H9 (cell line): ENCODE results near the gene MAP1B. TPM values are rescaled to one million over a fixed set of nuclear protein-coding genes. Genes with fewer than 3 reads are reported as not detected.

Source experiments
- DNase-seq: peaks from one replicate; pipeline ENCODE4 v3.0.0-alpha.2; 2017
- H2AFZ ChIP-seq: one replicate; pipeline ENCODE4 v1.6.1; 2013; ENCODE audit warnings: mild to moderate bottlenecking, low read length, control low read depth, moderate library complexity
- H2AK5ac ChIP-seq: 2 replicates; pipeline ENCODE4 v1.6.1; 2013; ENCODE audit warnings: low read length, control low read depth, mixed read lengths; ENCODE audit not compliant: insufficient read length
- H2BK120ac ChIP-seq: one replicate; pipeline ENCODE4 v1.6.1; 2013; ENCODE audit warnings: low read depth, mild to moderate bottlenecking, low read length, control low read depth, inconsistent platforms; ENCODE audit not compliant: poor library complexity, severe bottlenecking
- H2BK12ac ChIP-seq: 2 replicates; pipeline ENCODE4 v1.6.1; 2013; ENCODE audit warnings: low read length, control low read depth, mixed read lengths, low read depth; ENCODE audit not compliant: insufficient read length
- H2BK15ac ChIP-seq: 2 replicates; pipeline ENCODE4 v1.6.1; 2013; ENCODE audit warnings: low read depth, low read length, control low read depth
- H2BK20ac ChIP-seq: one replicate; pipeline ENCODE4 v1.6.1; 2013; ENCODE audit warnings: low read depth, mild to moderate bottlenecking, low read length, control low read depth, inconsistent platforms; ENCODE audit not compliant: poor library complexity, severe bottlenecking
- H2BK5ac ChIP-seq: 2 replicates; pipeline ENCODE4 v1.6.1; 2013; ENCODE audit warnings: low read length, control low read depth, mixed read lengths; ENCODE audit not compliant: insufficient read length
- H3K14ac ChIP-seq: 2 replicates; pipeline ENCODE4 v1.6.1; 2013; ENCODE audit warnings: low read length, control low read depth; ENCODE audit not compliant: insufficient read depth
- H3K18ac ChIP-seq: 2 replicates; pipeline ENCODE4 v1.6.1; 2013; ENCODE audit warnings: low read depth, mild to moderate bottlenecking, mixed read lengths, low read length, control low read depth; ENCODE audit not compliant: insufficient read length
- H3K23ac ChIP-seq: 2 replicates; pipeline ENCODE4 v1.6.1; 2013; ENCODE audit warnings: low read length, control low read depth, mixed read lengths, low read depth; ENCODE audit not compliant: insufficient read length
- H3K23me2 ChIP-seq: 2 replicates; pipeline ENCODE4 v1.6.1; 2013; ENCODE audit warnings: low read depth, mild to moderate bottlenecking, mixed read lengths, low read length, control low read depth; ENCODE audit not compliant: insufficient read length, poor library complexity, severe bottlenecking
- H3K27ac ChIP-seq: 2 replicates; pipeline ENCODE4 v1.5.1; 2013; ENCODE audit warnings: low read length, control low read depth, mixed read lengths, low read depth; ENCODE audit not compliant: insufficient read length
- H3K27me3 ChIP-seq: 2 replicates; pipeline ENCODE4 v1.6.1; 2013; ENCODE audit warnings: low read length, control low read depth, inconsistent platforms; ENCODE audit not compliant: insufficient read depth
- H3K4ac ChIP-seq: 2 replicates; pipeline ENCODE4 v1.6.1; 2013; ENCODE audit warnings: low read depth, mild to moderate bottlenecking, control low read depth, inconsistent platforms, low read length, moderate library complexity
- H3K4me1 ChIP-seq: 2 replicates; pipeline ENCODE4 v1.6.1; 2013; ENCODE audit warnings: low read length, control low read depth, inconsistent platforms; ENCODE audit not compliant: insufficient read depth
- H3K4me2 ChIP-seq: 2 replicates; pipeline ENCODE4 v1.6.1; 2013; ENCODE audit warnings: low read length, control low read depth, mixed read lengths; ENCODE audit not compliant: insufficient read length, insufficient read depth
- H3K56ac ChIP-seq: 2 replicates; pipeline ENCODE4 v1.6.1; 2013; ENCODE audit warnings: low read depth, mild to moderate bottlenecking, mixed read lengths, low read length, control low read depth; ENCODE audit not compliant: insufficient read length
- H3K79me1 ChIP-seq: 2 replicates; pipeline ENCODE4 v1.6.1; 2013; ENCODE audit warnings: low read depth, mild to moderate bottlenecking, moderate library complexity, low read length, control low read depth, inconsistent platforms; ENCODE audit not compliant: insufficient read depth, poor library complexity, severe bottlenecking
- H3K79me2 ChIP-seq: 2 replicates; pipeline ENCODE4 v1.6.1; 2013; ENCODE audit warnings: low read length, control low read depth, inconsistent platforms; ENCODE audit not compliant: insufficient read depth
- H3K9ac ChIP-seq: 2 replicates; pipeline ENCODE4 v1.6.1; 2013; ENCODE audit warnings: low read length, control low read depth, mixed read lengths; ENCODE audit not compliant: insufficient read length; ENCODE audit errors: extremely low read depth
- H3K9me3 ChIP-seq: one replicate; pipeline ENCODE4 v1.6.1; 2013; ENCODE audit warnings: low read depth, low read length, inconsistent platforms; ENCODE audit not compliant: control insufficient read depth
- H3T11ph ChIP-seq: one replicate; pipeline ENCODE4 v1.6.1; 2013; ENCODE audit warnings: mild to moderate bottlenecking, low read length, control low read depth, inconsistent platforms
- H4K20me1 ChIP-seq: one replicate; pipeline ENCODE4 v1.6.1; 2013; ENCODE audit not compliant: control insufficient read depth, insufficient read length, insufficient read depth
- H4K5ac ChIP-seq: 2 replicates; pipeline ENCODE4 v1.6.1; 2013; ENCODE audit warnings: low read depth, mild to moderate bottlenecking, mixed read lengths, low read length, control low read depth; ENCODE audit not compliant: insufficient read length
- H4K8ac ChIP-seq: replicated peaks from 2 replicates; pipeline ENCODE4 v1.6.1; 2013; ENCODE audit warnings: low read length, control low read depth, mixed read lengths, low read depth; ENCODE audit not compliant: insufficient read length
- H4K91ac ChIP-seq: 2 replicates; pipeline ENCODE4 v1.6.1; 2013; ENCODE audit warnings: low read depth, mild to moderate bottlenecking, moderate library complexity, mixed read lengths, low read length, control low read depth; ENCODE audit not compliant: insufficient read length
- H3K27ac Mint-ChIP-seq, 3 experiments: 2 replicates in 2 of 3; 3 replicates in 1 of 3; pipeline ENCODE4 v1.8.0; 2020 to 2021; ENCODE audit warnings: mixed read lengths in 3 of 3, mild to moderate bottlenecking in 1 of 3, moderate library complexity in 1 of 3
- H3K27me3 Mint-ChIP-seq: 2 replicates; pipeline ENCODE4 v1.8.0; 2021; ENCODE audit warnings: low read depth, mild to moderate bottlenecking, moderate library complexity, mixed read lengths
- H3K36me3 Mint-ChIP-seq, 3 experiments: 2 replicates in 2 of 3; 3 replicates in 1 of 3; pipeline ENCODE4 v1.8.0; 2020 to 2021; ENCODE audit warnings: low read depth in 3 of 3, mixed read lengths in 3 of 3; ENCODE audit not compliant: insufficient read depth in 1 of 3
- H3K4me1 Mint-ChIP-seq, 2 experiments: 2 replicates each; pipeline ENCODE4 v1.8.0; 2020; ENCODE audit warnings: mixed read lengths in 2 of 2
- H3K4me3 Mint-ChIP-seq, 2 experiments: 2 replicates in 1 of 2; 3 replicates in 1 of 2; pipeline ENCODE4 v1.8.0; 2020 to 2021; ENCODE audit warnings: mild to moderate bottlenecking in 2 of 2, mixed read lengths in 2 of 2, moderate library complexity in 1 of 2
- H3K9me3 Mint-ChIP-seq, 2 experiments: 2 replicates in 1 of 2; 3 replicates in 1 of 2; pipeline ENCODE4 v1.8.0; 2020; ENCODE audit warnings: mild to moderate bottlenecking in 2 of 2, mixed read lengths in 2 of 2, moderate library complexity in 1 of 2
- WGBS: extraction: QIAGEN DNeasy Blood & Tissue Kit; methylation state at CpG from one replicate; pipeline ENCODE4 v1.1.7; 2013; ENCODE audit warnings: missing lambda C conversion rate, low lambda C conversion rate, mixed read lengths; ENCODE audit not compliant: insufficient read length; ENCODE audit errors: extremely low coverage; 5-methylcytosine and 5-hydroxymethylcytosine counted together
- total RNA-seq: library from RNA; stranded (reverse); gene quantifications from 2 replicates; pipeline ENCODE4 v1.2.1, GENCODE V29; 2021
- TF ChIP-seq, protein P1 (sequence below): fragments of 200-600 bp; sonication (generic); conservative IDR thresholded peaks from 3 replicates; pipeline ENCODE4 v1.8.0; 2021; ENCODE audit warnings: antibody characterized with exemption, mild to moderate bottlenecking

MAP1B gene
- total RNA-seq, 1 experiment from 2014 or later = 67.5 TPM

DNA sequence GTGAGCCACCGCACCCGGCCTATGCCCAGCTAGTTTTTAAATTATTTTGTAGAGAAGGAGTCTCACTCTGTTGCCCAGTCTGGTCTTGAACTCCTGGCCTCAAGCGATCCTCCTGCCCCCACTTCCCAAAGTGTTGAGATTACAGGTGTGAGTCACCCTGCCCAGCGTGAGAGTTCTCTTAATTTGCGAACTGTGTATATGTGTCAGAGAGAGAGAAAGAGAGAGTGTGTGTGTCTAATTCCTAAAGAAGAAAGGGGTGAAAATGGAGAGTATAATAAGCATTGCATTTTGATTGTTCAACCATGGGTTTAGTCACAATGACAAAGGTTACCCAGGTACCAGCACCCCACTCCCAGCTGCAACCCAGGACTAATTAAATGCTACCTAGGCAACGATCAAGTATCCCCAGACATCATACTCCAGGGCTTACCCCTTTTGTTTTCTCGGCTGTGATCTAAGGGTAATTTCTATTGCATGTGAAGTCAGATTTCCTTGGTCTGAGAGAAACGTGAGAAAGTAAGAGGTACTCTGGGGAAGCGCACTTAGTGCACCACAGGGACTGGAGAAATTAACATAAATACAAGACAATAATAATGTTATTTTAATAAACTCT lies 16.6 kb downstream of the MAP1B start:
- H3K27ac Mint-ChIP-seq = peak overlapping the region; percentile 49 to 72 (median 65); a peak in 4 of 7 replicates
- peaks cover 14% of the 10 kb centered on the region for H3K4me1 ChIP-seq

More for the DNA sequence above, 16.6 kb downstream of the MAP1B start:
- Histone ChIP-seq H3T11ph (no peak overlapping the region), H3K9ac (no peak overlapping the region), H2AFZ (no peak overlapping the region), H2BK15ac (no peak overlapping the region), H2BK5ac (no peak overlapping the region), H4K5ac (no peak overlapping the region), H3K23ac (no peak overlapping the region), H2AK5ac (no peak overlapping the region), H3K4me2 (no peak overlapping the region), H3K79me2 (peaks cover 2% of the 10 kb centered on the region; the same call in 1 of the 2 replicates), H3K18ac (no peak overlapping the region), H4K8ac (no peak overlapping the region), H3K27me3 (no peaks in the 10 kb centered on the region), H3K79me1 (no peaks in the 10 kb centered on the region), H3K9me3 (no peaks in the 10 kb centered on the region), H4K91ac (no peak overlapping the region), H2BK120ac (no peak overlapping the region), H2BK20ac (no peak overlapping the region), H4K20me1 (no peaks in the 10 kb centered on the region), H2BK12ac (no peak overlapping the region), H3K23me2 (no peaks in the 10 kb centered on the region), H3K4ac (no peak overlapping the region), H3K56ac (no peak overlapping the region), H3K27ac (no peak overlapping the region), H3K14ac (no peak overlapping the region)
- no CpG with 5 or more reads among the region's 9 CpGs for WGBS
- no peak overlapping the region for H3K4me3 Mint-ChIP-seq
- no peak for DNase-seq
- peaks cover 60 to 62% of the 10 kb centered on the region in 2 experiments for H3K4me1 Mint-ChIP-seq
- no peaks in the 10 kb centered on the region for H3K9me3 Mint-ChIP-seq
- TF ChIP-seq, protein P1, sequence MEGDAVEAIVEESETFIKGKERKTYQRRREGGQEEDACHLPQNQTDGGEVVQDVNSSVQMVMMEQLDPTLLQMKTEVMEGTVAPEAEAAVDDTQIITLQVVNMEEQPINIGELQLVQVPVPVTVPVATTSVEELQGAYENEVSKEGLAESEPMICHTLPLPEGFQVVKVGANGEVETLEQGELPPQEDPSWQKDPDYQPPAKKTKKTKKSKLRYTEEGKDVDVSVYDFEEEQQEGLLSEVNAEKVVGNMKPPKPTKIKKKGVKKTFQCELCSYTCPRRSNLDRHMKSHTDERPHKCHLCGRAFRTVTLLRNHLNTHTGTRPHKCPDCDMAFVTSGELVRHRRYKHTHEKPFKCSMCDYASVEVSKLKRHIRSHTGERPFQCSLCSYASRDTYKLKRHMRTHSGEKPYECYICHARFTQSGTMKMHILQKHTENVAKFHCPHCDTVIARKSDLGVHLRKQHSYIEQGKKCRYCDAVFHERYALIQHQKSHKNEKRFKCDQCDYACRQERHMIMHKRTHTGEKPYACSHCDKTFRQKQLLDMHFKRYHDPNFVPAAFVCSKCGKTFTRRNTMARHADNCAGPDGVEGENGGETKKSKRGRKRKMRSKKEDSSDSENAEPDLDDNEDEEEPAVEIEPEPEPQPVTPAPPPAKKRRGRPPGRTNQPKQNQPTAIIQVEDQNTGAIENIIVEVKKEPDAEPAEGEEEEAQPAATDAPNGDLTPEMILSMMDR = no peak
- no peaks in the 10 kb centered on the region for H3K27me3 Mint-ChIP-seq
- H3K36me3 Mint-ChIP-seq = peaks cover 13 to 25% (median 18%) of the 10 kb centered on the region in 3 experiments; a peak in 6 of 7 replicates
